ENCODE measurements around the gene ADGRL3. TPM values are rescaled to one million over a fixed set of nuclear protein-coding genes. Genes with fewer than 3 reads are reported as not detected.
"Not testable (repeated sequence)": the region's sequence is repeated elsewhere in the genome, so short reads cannot be mapped to it uniquely, and the experiment has no call there.

ADGRL3 gene
- polyA plus RNA-seq, 3 donors from 2014 or later: not detected

DNA sequence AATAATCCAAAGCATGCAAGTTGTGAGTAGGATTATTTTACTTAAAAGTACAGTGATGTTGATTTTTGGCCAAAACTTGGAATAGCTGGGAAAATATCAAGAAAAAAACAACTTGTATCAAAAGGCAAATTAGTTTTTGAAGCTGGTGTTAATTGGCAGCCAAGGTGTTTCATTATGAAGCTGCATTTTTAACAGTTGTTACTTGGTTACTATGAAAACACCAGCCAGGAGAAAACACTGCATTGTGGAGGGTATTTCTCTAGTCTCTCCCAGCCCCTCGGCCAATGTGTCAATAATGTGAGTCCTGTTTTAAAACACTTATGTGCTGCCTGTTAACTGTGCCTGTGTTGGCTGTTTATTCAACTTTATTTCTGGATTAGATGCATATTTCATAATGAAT is 733.4 kb downstream of the ADGRL3 start:
- Mint-ChIP-seq H3K9me3 (peaks cover 0 to 32% (median 12%) of the 10 kb centered on the region in 6 donors), H3K27me3 (ENCODE audit: low read depth in 3 of 3) (no peaks in the 10 kb centered on the region), H3K36me3 (no peaks in the 10 kb centered on the region), H3K4me3 (no peak overlapping the region), H3K4me1 (no peaks in the 10 kb centered on the region), H3K27ac (no peak overlapping the region)
- DNase-seq: no peak

DNA sequence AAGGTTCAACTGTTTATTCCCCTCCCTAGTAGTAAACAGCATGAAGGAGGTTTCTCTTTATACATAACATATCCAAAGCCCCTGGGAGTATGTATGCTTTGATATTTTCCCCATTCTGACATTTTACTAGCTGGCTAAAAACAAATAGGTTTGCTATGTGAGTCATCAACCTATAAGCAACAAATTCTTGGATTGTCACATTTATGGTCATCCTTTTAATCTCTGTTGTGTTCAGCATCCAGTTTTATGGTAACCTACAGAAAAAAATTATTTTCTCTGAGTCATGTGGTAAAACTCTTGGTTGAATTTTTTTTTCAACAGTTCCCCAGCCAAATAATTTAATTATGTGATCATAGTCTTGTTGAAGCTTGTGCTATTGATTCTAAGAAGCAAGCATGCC is 734.1 kb downstream of the ADGRL3 start:
- no peak overlapping the region for H3K4me3 Mint-ChIP-seq
- no peak for DNase-seq
- H3K36me3 Mint-ChIP-seq: peaks cover 0 to 3% (median 2%) of the 10 kb centered on the region in 3 donors
- no peaks in the 10 kb centered on the region for H3K4me1 Mint-ChIP-seq
- H3K27me3 Mint-ChIP-seq (ENCODE audit: low read depth in 3 of 3): no peaks in the 10 kb centered on the region
- peaks cover 0 to 35% (median 12%) of the 10 kb centered on the region in 6 donors for H3K9me3 Mint-ChIP-seq
- H3K27ac Mint-ChIP-seq: no peak overlapping the region

DNA sequence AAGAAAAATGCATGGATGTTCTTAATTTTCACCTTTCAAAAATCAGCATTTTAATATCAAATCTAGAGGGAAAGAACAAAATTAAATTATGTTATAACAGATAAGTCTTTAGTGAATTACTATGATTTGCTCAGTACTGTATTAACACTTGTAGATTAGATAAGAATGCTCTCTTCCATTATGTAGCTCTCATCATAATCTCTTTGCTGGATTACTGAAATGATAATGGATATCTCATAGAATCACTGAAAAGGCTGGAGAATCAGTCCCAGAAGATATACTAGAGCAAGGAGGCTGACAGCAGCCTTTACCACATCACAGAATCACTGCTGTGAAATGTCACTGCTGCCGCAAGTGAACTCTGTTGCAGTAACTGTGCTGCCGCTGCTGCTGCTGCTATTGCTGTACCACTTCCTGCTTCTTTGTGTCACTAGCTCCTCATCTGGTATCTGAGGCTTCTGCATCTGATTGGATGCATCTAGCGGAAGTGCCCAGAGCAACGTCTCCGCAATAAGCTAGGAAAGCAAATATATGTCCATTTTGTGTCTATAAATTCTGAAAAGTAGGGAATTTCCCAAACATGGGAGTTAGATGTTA is 738.2 kb downstream of the ADGRL3 start:
- Mint-ChIP-seq H3K9me3 (peaks cover 0 to 24% (median 8%) of the 10 kb centered on the region in 6 donors), H3K27me3 (ENCODE audit: low read depth in 3 of 3) (no peaks in the 10 kb centered on the region), H3K36me3 (peaks cover 0 to 3% (median 2%) of the 10 kb centered on the region in 3 donors), H3K4me1 (no peaks in the 10 kb centered on the region), H3K4me3 (no peak overlapping the region), H3K27ac (no peak overlapping the region)
- DNase-seq: no peak

DNA sequence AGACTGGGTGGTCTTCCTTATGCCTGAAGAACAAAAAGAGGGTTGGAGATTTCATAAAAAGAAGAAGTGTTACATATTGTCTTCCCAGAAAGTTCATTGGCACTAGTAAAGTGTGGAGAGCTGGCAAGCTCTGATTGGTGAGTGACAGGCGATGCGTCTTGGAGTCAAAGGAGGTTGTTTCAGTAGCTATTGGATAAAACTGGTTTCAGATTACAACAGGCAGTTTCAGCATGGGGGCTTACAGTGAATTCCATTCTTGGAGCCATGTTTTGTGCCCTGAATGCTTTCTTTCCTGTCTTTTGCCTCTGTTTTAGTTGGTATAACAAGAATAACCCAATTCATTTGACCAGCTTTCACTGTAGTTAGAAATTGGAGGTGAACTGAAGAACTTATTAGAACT is 750.5 kb downstream of the ADGRL3 start:
- Mint-ChIP-seq H3K36me3 (peaks cover 0 to 4% (median 0%) of the 10 kb centered on the region in 3 donors), H3K27me3 (ENCODE audit: low read depth in 3 of 3) (no peaks in the 10 kb centered on the region), H3K27ac (no peak overlapping the region), H3K9me3 (peaks cover 11 to 51% (median 30%) of the 10 kb centered on the region in 6 donors), H3K4me1 (no peaks in the 10 kb centered on the region), H3K4me3 (no peak overlapping the region)
- DNase-seq: no peak

DNA sequence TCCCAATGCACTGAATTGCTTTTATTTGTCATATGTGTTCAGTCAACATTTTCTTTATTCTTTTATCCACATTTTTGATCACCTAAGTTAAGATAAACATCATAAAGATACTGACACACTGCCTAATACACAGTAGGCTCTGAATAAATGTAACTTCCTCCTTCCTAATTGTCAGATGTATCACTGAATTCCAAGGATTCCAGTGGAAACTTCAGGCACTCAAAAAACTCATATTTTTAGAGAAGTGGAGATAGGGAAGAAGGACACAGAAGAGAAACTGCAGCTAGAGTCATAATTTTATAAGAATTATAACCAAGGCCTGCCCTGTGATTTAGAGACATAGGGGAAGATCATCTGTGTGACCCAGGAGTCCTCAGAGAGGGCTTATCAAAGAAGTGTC is 753.3 kb downstream of the ADGRL3 start:
- H3K9me3 Mint-ChIP-seq: peaks cover 18 to 59% (median 34%) of the 10 kb centered on the region in 6 donors
- H3K4me1 Mint-ChIP-seq: no peaks in the 10 kb centered on the region
- DNase-seq: no peak

DNA sequence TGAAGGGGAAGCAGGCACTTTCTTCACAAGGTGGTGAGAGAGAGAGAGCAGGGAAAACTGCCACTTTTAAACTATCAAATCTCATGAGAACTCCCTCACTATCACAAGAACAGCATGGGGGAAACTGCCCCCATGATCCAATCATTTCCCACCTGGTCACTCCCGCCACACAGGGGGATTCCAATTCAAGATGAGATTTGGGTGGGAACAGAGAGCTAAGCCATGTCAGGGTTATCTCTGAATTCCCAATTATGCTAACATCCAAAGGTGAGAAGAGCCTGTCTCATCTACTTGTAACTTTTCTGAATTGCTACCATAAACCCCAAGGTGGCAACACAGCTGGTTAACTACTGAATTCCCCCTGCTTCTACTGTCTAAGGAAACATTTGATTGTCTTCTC is 758.5 kb downstream of the ADGRL3 start:
- H3K27me3 Mint-ChIP-seq (ENCODE audit: low read depth in 3 of 3): peaks cover 0 to 1% (median 0%) of the 10 kb centered on the region in 3 donors
- peaks cover 0 to 4% (median 3%) of the 10 kb centered on the region in 3 donors for H3K36me3 Mint-ChIP-seq
- DNase-seq: no peak
- no peak overlapping the region for H3K27ac Mint-ChIP-seq
- no peak overlapping the region for H3K4me3 Mint-ChIP-seq
- H3K9me3 Mint-ChIP-seq: peaks cover 14 to 52% (median 40%) of the 10 kb centered on the region in 6 donors
- H3K4me1 Mint-ChIP-seq: no peaks in the 10 kb centered on the region

More for the DNA sequence above, 753.3 kb downstream of the ADGRL3 start:
- Mint-ChIP-seq H3K27me3 (ENCODE audit: low read depth in 3 of 3) (peaks cover 0 to 1% (median 0%) of the 10 kb centered on the region in 3 donors), H3K4me3 (no peak overlapping the region), H3K36me3 (peaks cover 0 to 4% (median 0%) of the 10 kb centered on the region in 3 donors), H3K27ac (no peak overlapping the region)

DNA sequence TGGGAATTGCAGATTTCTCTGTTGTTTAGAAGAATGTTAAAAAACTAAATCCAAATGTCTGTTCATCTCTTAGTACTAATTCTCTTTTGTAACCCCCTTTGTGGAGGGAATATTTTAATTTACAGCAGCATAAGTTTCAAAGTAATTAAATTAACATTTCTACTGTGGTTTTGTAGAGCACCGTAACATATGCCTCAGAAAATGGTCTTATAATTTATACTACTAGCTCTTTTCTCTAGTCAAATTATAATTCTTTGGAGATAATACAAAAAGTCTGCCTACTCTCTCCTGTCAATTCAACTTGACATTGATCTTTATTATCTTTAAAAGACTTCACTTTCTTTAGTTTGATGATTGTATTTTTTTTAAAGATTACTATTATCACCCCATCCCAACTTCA is 759.0 kb downstream of the ADGRL3 start:
- peaks cover 0 to 1% (median 0%) of the 10 kb centered on the region in 3 donors for H3K27me3 Mint-ChIP-seq (ENCODE audit: low read depth in 3 of 3)
- no peaks in the 10 kb centered on the region for H3K4me1 Mint-ChIP-seq
- H3K27ac Mint-ChIP-seq: no peak overlapping the region
- peaks cover 13 to 48% (median 36%) of the 10 kb centered on the region in 6 donors for H3K9me3 Mint-ChIP-seq
- H3K36me3 Mint-ChIP-seq: peaks cover 0 to 4% (median 3%) of the 10 kb centered on the region in 3 donors
- no peak for DNase-seq
- H3K4me3 Mint-ChIP-seq: no peak overlapping the region

DNA sequence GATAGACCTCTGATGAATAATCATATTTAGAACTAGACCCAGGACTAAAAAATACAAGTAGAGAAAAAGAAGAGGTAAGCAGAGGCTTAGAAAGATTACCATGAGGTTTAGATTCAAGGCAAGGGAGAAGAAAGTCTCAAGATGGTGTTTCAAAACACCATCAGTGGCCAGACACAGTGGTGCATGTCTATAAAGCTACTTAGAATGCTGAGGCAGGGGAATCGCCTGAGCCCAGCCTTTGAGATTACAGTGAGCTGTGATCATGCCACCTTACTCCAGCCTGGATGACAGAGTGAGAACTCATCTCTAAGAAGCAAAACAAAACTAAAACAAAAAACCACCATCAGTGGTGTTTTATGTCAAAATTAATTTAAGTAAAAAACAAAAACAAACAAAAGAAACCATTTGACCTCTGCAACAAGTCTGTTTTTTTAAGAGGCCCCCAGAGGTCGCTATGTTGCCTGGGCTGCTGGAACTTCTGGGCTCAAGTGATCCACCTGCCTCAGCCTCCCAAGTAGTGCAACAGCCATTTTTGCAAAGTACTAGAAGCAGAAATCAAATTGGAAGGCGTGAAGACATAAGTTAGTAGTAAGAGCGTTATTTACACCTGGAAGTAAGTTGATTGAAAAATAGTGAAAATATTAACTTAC is 784.3 kb downstream of the ADGRL3 start:
- Mint-ChIP-seq H3K36me3 (no peaks in the 10 kb centered on the region), H3K9me3 (peaks cover 5 to 60% (median 25%) of the 10 kb centered on the region in 6 donors), H3K27me3 (ENCODE audit: low read depth in 3 of 3) (no peaks in the 10 kb centered on the region), H3K27ac (no peak overlapping the region), H3K4me1 (no peaks in the 10 kb centered on the region), H3K4me3 (no peak overlapping the region)
- DNase-seq: no peak

DNA sequence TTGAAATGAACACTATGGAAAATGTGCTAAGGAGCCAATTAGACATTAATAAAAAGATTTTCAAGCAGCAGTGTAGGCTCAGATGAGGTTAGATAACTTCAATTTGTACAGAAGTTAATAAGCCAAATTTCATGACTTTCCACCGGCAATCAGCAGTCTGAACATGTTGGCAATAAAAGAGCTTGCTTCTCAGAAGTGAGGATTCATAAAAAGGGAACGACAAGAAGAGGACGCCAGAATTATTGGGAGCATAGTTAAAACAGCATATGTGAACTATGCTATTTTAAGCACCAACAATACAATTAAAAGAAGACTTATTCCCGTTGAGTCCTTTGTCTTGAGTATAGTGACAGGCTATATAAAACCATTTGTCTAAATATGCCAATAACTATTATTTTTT is 785.3 kb downstream of the ADGRL3 start:
- H3K9me3 Mint-ChIP-seq: peaks cover 5 to 50% (median 17%) of the 10 kb centered on the region in 6 donors
- H3K36me3 Mint-ChIP-seq: no peaks in the 10 kb centered on the region
- no peak overlapping the region for H3K4me3 Mint-ChIP-seq
- no peak overlapping the region for H3K27ac Mint-ChIP-seq
- DNase-seq: no peak
- no peaks in the 10 kb centered on the region for H3K4me1 Mint-ChIP-seq
- no peaks in the 10 kb centered on the region for H3K27me3 Mint-ChIP-seq (ENCODE audit: low read depth in 3 of 3)

DNA sequence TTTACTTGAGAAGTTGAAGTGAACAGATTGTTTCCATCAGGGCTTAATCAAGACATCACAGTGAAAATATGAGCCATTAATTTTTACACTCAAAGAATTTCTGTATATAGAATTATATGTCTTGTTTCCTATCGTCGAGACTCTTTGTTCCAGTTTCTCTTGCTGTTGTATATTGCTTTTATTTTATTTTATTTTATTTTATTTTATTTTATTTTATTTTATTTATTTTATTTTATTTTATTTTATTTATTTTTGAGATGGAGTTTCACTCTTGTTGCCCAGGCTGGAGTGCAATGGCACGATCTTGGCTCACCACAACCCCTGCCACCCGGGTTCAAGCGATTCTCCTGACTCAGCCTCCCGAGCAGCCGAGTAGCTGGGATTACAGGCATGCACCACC is 786.8 kb downstream of the ADGRL3 start:
- not testable (repeated sequence) for H3K36me3 Mint-ChIP-seq; H3K4me3 Mint-ChIP-seq; H3K27ac Mint-ChIP-seq; H3K27me3 Mint-ChIP-seq (ENCODE audit: low read depth in 3 of 3); H3K4me1 Mint-ChIP-seq; DNase-seq
- H3K9me3 Mint-ChIP-seq: peaks cover 5 to 48% (median 16%) of the 10 kb centered on the region in 6 donors

DNA sequence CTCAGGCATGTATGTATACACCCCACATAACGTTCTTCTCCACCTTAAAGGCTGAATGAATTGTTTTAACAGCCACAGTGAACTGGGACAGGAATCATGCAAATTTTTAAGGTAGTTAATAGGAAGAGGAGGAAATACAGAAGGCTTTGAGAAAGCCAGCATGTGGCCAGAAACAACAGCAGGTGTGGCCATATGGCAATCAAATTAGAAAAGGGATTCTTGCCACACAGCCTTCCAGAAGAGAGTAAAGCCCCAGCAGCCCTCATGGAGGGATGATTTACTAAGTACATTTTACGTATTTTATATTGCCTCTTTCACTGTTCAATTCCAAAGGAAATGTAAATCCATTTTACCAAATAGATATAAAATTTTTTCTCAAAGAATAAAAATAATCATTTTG is 792.2 kb downstream of the ADGRL3 start:
- Mint-ChIP-seq H3K9me3 (peaks cover 4 to 33% (median 18%) of the 10 kb centered on the region in 6 donors), H3K27ac (no peak overlapping the region), H3K36me3 (no peaks in the 10 kb centered on the region), H3K4me3 (no peak overlapping the region), H3K4me1 (no peaks in the 10 kb centered on the region), H3K27me3 (ENCODE audit: low read depth in 3 of 3) (no peaks in the 10 kb centered on the region)
- DNase-seq: no peak

DNA sequence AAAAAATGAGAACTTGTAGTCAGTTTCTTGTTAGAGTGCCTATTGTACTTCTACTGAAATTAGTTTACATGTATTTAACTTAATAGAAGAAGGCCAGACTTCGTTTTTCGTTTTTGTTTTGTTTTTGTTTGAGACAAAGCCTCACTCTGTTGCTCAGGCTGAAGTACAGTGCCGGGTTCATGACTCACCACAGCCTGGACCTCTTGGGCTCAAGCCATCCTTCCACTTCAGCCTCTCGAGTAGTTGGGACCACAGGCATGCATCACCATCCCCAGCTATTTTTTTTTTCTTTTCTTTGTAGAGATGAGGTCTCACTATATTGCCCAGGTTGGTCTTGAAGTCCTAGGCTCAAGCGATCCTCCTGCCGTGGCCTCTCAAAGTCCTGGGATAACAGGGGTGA is 793.9 kb downstream of the ADGRL3 start:
- no peaks in the 10 kb centered on the region for H3K4me1 Mint-ChIP-seq

DNA sequence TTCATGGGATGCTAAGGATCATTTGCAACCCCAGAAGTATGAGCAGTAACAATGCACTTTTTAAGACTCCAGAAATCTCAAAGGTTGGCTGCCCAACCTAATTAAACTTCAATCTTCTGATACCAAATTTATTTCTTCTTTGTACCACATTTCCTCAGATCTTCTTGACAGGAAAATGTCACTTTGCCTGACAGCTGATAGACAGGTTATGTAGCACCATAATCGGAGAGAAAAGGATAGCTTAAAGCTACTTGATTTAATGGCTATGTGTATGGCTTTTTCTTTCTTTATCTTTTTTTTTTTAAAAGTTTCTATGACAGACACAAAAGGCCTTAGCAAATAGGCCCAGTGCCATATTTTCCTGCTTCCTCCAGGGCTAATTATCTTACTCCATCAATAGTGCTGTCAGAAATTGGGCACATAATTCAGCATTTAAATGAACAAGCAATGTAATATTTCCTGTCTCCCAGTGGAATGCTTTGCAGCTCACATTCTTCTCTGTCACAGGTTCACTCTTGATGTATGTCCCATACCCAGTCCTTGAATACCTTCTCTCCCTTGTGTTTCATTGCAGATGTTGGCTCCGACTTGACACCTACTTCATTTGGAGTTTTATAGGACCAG is 795.7 kb downstream of the ADGRL3 start:
- Mint-ChIP-seq H3K27ac (no peak overlapping the region), H3K4me1 (no peaks in the 10 kb centered on the region), H3K4me3 (no peak overlapping the region), H3K27me3 (ENCODE audit: low read depth in 3 of 3) (no peaks in the 10 kb centered on the region), H3K9me3 (peaks cover 4 to 31% (median 23%) of the 10 kb centered on the region in 6 donors), H3K36me3 (no peaks in the 10 kb centered on the region)
- no peak for DNase-seq

More for the DNA sequence above, 793.9 kb downstream of the ADGRL3 start:
- no peak for DNase-seq
- Mint-ChIP-seq H3K27ac (no peak overlapping the region), H3K4me3 (no peak overlapping the region), H3K9me3 (peaks cover 4 to 31% (median 21%) of the 10 kb centered on the region in 6 donors), H3K36me3 (no peaks in the 10 kb centered on the region), H3K27me3 (ENCODE audit: low read depth in 3 of 3) (no peaks in the 10 kb centered on the region)

DNA sequence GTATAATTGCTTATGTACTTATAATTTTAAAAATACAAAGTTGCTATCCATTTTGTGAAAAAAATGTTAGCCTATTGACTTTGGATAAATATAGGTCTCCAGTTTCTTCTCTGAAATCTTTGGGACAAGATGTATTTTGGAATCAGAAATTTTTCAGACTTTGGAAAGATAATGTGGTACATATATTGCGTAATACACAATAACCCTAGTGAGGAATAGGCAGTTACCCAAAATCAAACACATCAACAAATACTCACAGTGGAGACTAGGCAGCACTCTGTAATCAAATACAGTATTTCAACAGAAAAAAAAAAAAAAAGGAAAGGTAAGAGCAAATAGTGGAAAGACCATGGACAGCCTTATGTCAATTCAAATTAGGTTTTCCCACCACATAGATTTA is 796.8 kb downstream of the ADGRL3 start:
- Mint-ChIP-seq H3K27ac (no peak overlapping the region), H3K27me3 (ENCODE audit: low read depth in 3 of 3) (no peaks in the 10 kb centered on the region), H3K4me3 (no peak overlapping the region), H3K4me1 (no peaks in the 10 kb centered on the region), H3K36me3 (no peaks in the 10 kb centered on the region), H3K9me3 (peaks cover 4 to 34% (median 26%) of the 10 kb centered on the region in 6 donors)
- DNase-seq: no peak

Measured in immature natural killer cell (primary cell).